ENCODE data around the gene PDSS2.
A peak's percentile ranks its signal among the peaks of the same experiment; 100 is the strongest.
"Not testable (repeated sequence)": the region's sequence is repeated elsewhere in the genome, so short reads cannot be mapped to it uniquely, and the experiment has no call there.

PDSS2 gene

GRCh38 chr6:107437691-107438090, 21.7 kb downstream of the PDSS2 start:
- no peak overlapping the region for H3K4me3 ChIP-seq (replicated peaks in 1 of 2; ENCODE audit: low read depth in 2 of 2, low read length in 2 of 2)
- no peak for DNase-seq (ENCODE audit: low read depth in 2 of 2)
- TF ChIP-seq CTCF (IDR thresholded peaks at IDR 0.05; ENCODE audit: low read depth, low read length), result no peak

GRCh38 chr6:107436881-107437280, 22.5 kb downstream of the PDSS2 start:
- no peak for DNase-seq (ENCODE audit: low read depth in 2 of 2)
- TF ChIP-seq CTCF (IDR thresholded peaks at IDR 0.05; ENCODE audit: low read depth, low read length), result no peak
- no peak overlapping the region for H3K4me3 ChIP-seq (replicated peaks in 1 of 2; ENCODE audit: low read depth in 2 of 2, low read length in 2 of 2)

- no peak overlapping the region for H3K4me3 ChIP-seq (replicated peaks in 1 of 2; ENCODE audit: low read depth in 2 of 2, low read length in 2 of 2)
- TF ChIP-seq CTCF (IDR thresholded peaks at IDR 0.05; ENCODE audit: low read depth, low read length), result no peak
- peak; percentile 29 to 46 for DNase-seq (ENCODE audit: low read depth in 2 of 2)
Measured at GRCh38 chr6:107435798-107436197, 23.6 kb downstream of the PDSS2 start.

- no peak for TF ChIP-seq CTCF (IDR thresholded peaks at IDR 0.05; ENCODE audit: low read depth, low read length)
- DNase-seq (ENCODE audit: low read depth in 2 of 2), result no peak
- no peak overlapping the region for H3K4me3 ChIP-seq (replicated peaks in 1 of 2; ENCODE audit: low read depth in 2 of 2, low read length in 2 of 2)
Measured at GRCh38 chr6:107434812-107435211, 24.6 kb downstream of the PDSS2 start.

GRCh38 chr6:107425951-107426350, 33.4 kb downstream of the PDSS2 start:
- not testable (repeated sequence) for H3K4me3 ChIP-seq (replicated peaks in 1 of 2; ENCODE audit: low read depth in 2 of 2, low read length in 2 of 2); DNase-seq (ENCODE audit: low read depth in 2 of 2)

GRCh38 chr6:107423474-107423990, 35.8 kb downstream of the PDSS2 start:
- no peak overlapping the region for H3K4me3 ChIP-seq (replicated peaks in 1 of 2; ENCODE audit: low read depth in 2 of 2, low read length in 2 of 2)
- no peak for DNase-seq (ENCODE audit: low read depth in 2 of 2)
- no peak for TF ChIP-seq CTCF (IDR thresholded peaks at IDR 0.05; ENCODE audit: low read depth, low read length)

GRCh38 chr6:107421696-107422256, 37.6 kb downstream of the PDSS2 start:
- TF ChIP-seq CTCF (IDR thresholded peaks at IDR 0.05; ENCODE audit: low read depth, low read length), result no peak
- DNase-seq (ENCODE audit: low read depth in 2 of 2), result no peak
- no peak overlapping the region for H3K4me3 ChIP-seq (replicated peaks in 1 of 2; ENCODE audit: low read depth in 2 of 2, low read length in 2 of 2)
